ENCODE measurements around the gene DDX17. TPM values are rescaled to one million over a fixed set of nuclear protein-coding genes. Genes with fewer than 3 reads are reported as not detected.

The DDX17 gene
- total and polyA plus RNA-seq, 10 of the 15 experiments (the other 5 are each of a cell fraction or from before 2014, with no cell fraction given): 25.2 to 778 (median 266) TPM

DNA sequence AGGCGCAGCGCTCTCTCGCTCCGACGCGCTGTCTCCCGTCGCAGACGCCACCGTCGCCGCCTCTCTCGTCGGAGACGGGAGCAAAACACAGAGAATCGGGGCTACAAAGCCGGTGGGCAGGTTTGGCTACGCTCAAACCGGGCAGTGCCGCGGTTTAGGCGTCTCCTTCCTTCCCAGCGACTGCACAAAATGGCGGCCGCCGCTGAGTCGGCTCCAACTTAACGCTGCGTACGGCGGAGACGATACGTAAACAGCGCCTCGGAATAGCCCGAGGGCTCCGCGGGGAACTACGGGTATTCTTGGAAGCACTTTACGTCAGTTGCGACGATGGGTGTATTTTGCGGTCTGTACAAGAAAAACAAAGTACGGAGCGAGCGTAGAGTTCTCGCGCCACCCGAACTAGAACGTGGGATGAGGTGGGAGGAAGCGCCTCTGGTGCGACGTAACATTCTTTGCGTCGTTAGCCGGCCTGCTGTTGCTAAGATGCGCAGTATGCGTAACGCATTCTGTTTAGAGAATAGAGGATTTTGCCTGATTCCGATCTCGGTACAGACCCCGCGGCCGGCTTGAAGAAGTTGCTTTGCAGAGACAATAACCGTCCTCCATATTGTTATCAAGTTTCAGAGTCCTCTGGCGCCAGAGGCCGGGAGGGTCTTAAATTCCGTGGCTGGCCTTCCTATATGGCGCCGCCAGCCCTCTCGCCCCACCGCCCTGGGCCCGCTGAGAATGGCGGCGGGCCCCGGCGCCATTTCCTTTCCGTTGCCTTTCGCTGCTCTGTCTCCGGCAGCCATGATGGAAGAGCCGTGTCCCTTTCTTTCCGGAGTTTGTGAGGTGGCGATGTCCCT is at the start of gene DDX17 (continued):
- TF ChIP-seq, protein P1, sequence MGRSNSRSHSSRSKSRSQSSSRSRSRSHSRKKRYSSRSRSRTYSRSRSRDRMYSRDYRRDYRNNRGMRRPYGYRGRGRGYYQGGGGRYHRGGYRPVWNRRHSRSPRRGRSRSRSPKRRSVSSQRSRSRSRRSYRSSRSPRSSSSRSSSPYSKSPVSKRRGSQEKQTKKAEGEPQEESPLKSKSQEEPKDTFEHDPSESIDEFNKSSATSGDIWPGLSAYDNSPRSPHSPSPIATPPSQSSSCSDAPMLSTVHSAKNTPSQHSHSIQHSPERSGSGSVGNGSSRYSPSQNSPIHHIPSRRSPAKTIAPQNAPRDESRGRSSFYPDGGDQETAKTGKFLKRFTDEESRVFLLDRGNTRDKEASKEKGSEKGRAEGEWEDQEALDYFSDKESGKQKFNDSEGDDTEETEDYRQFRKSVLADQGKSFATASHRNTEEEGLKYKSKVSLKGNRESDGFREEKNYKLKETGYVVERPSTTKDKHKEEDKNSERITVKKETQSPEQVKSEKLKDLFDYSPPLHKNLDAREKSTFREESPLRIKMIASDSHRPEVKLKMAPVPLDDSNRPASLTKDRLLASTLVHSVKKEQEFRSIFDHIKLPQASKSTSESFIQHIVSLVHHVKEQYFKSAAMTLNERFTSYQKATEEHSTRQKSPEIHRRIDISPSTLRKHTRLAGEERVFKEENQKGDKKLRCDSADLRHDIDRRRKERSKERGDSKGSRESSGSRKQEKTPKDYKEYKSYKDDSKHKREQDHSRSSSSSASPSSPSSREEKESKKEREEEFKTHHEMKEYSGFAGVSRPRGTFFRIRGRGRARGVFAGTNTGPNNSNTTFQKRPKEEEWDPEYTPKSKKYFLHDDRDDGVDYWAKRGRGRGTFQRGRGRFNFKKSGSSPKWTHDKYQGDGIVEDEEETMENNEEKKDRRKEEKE (IDR thresholded peaks at IDR 0.05): no peak
- TF ChIP-seq PML (IDR thresholded peaks at IDR 0.05; ENCODE audit: low read length): peak; percentile 48
- peak; percentile 66; the same call in 1 of the 2 replicates for TF ChIP-seq ATF7 (IDR thresholded peaks at IDR 0.05; ENCODE audit: low read depth)
- peak; percentile 84 for TF ChIP-seq POLR2A (IDR thresholded peaks at IDR 0.05; ENCODE audit: low read depth, low read length)
- TF ChIP-seq, protein P2, sequence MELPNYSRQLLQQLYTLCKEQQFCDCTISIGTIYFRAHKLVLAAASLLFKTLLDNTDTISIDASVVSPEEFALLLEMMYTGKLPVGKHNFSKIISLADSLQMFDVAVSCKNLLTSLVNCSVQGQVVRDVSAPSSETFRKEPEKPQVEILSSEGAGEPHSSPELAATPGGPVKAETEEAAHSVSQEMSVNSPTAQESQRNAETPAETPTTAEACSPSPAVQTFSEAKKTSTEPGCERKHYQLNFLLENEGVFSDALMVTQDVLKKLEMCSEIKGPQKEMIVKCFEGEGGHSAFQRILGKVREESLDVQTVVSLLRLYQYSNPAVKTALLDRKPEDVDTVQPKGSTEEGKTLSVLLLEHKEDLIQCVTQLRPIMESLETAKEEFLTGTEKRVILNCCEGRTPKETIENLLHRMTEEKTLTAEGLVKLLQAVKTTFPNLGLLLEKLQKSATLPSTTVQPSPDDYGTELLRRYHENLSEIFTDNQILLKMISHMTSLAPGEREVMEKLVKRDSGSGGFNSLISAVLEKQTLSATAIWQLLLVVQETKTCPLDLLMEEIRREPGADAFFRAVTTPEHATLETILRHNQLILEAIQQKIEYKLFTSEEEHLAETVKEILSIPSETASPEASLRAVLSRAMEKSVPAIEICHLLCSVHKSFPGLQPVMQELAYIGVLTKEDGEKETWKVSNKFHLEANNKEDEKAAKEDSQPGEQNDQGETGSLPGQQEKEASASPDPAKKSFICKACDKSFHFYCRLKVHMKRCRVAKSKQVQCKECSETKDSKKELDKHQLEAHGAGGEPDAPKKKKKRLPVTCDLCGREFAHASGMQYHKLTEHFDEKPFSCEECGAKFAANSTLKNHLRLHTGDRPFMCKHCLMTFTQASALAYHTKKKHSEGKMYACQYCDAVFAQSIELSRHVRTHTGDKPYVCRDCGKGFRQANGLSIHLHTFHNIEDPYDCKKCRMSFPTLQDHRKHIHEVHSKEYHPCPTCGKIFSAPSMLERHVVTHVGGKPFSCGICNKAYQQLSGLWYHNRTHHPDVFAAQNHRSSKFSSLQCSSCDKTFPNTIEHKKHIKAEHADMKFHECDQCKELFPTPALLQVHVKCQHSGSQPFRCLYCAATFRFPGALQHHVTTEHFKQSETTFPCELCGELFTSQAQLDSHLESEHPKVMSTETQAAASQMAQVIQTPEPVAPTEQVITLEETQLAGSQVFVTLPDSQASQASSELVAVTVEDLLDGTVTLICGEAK (IDR thresholded peaks at IDR 0.05; ENCODE audit: borderline replicate concordance): no peak; the same call in 1 of the 2 replicates
- TF ChIP-seq, protein P3, sequence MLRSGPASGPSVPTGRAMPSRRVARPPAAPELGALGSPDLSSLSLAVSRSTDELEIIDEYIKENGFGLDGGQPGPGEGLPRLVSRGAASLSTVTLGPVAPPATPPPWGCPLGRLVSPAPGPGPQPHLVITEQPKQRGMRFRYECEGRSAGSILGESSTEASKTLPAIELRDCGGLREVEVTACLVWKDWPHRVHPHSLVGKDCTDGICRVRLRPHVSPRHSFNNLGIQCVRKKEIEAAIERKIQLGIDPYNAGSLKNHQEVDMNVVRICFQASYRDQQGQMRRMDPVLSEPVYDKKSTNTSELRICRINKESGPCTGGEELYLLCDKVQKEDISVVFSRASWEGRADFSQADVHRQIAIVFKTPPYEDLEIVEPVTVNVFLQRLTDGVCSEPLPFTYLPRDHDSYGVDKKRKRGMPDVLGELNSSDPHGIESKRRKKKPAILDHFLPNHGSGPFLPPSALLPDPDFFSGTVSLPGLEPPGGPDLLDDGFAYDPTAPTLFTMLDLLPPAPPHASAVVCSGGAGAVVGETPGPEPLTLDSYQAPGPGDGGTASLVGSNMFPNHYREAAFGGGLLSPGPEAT (IDR thresholded peaks at IDR 0.05; ENCODE audit: low read depth): peak; percentile 74
- TF ChIP-seq YY1 (IDR thresholded peaks at IDR 0.05; ENCODE audit: low read depth, low read length): peak; percentile 99
- peak; percentile 66; the same call in 2 of the 3 replicates for TF ChIP-seq POU2F2 (IDR thresholded peaks at IDR 0.05; ENCODE audit: borderline replicate concordance, low read depth, low read length)
- peak; percentile 33; the same call in 1 of the 2 replicates for TF ChIP-seq BACH1 (IDR thresholded peaks at IDR 0.05; ENCODE audit: borderline replicate concordance)
- TF ChIP-seq, protein P4, sequence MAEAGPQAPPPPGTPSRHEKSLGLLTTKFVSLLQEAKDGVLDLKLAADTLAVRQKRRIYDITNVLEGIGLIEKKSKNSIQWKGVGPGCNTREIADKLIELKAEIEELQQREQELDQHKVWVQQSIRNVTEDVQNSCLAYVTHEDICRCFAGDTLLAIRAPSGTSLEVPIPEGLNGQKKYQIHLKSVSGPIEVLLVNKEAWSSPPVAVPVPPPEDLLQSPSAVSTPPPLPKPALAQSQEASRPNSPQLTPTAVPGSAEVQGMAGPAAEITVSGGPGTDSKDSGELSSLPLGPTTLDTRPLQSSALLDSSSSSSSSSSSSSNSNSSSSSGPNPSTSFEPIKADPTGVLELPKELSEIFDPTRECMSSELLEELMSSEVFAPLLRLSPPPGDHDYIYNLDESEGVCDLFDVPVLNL (IDR thresholded peaks at IDR 0.05; ENCODE audit: low read depth, low read length): no peak
- TF ChIP-seq SMARCA5 (IDR thresholded peaks at IDR 0.05): peak; percentile 84
- TF ChIP-seq STAT1 (conservative IDR thresholded peaks at IDR 0.05): peak; percentile 74; the same call in 1 of the 2 replicates
- peak in 1 of 2 experiments; percentile 27; a peak in 1 of 3 replicates for TF ChIP-seq EGR1 (IDR thresholded peaks at IDR 0.05; ENCODE audit: borderline replicate concordance in 1 of 2, low read depth in 2 of 2, low read length in 2 of 2)
- TF ChIP-seq SMAD1 (IDR thresholded peaks at IDR 0.05; ENCODE audit: low read depth, partially characterized antibody): peak; percentile 62
- no peak; the same call in 1 of the 2 replicates for TF ChIP-seq NFIC (IDR thresholded peaks at IDR 0.05; ENCODE audit: low read depth, low read length)
- no peak; the same call in 1 of the 2 replicates for TF ChIP-seq ASH2L (IDR thresholded peaks at IDR 0.05; ENCODE audit: borderline replicate concordance, low read depth)
